Nephron progenitor cell (in vitro differentiated cells): ENCODE data around the gene HOXC9.

Source experiments
- DNase-seq: peaks from one replicate; pipeline ENCODE4 v3.0.0; 2021
- H3K27ac Mint-ChIP-seq: 2 replicates; pipeline ENCODE4 v1.8.0; 2021; ENCODE audit warnings: mild to moderate bottlenecking, moderate library complexity, mixed read lengths
- H3K27me3 Mint-ChIP-seq: 2 replicates; pipeline ENCODE4 v1.8.0; 2021; ENCODE audit warnings: mild to moderate bottlenecking, low read depth, mixed read lengths; ENCODE audit not compliant: poor library complexity
- H3K36me3 Mint-ChIP-seq: 2 replicates; pipeline ENCODE4 v1.8.0; 2021; ENCODE audit warnings: low read depth, mixed read lengths
- H3K4me1 Mint-ChIP-seq: 2 replicates; pipeline ENCODE4 v1.8.0; 2021; ENCODE audit warnings: mixed read lengths
- H3K4me3 Mint-ChIP-seq: 2 replicates; pipeline ENCODE4 v1.8.0; 2021; ENCODE audit warnings: mild to moderate bottlenecking, moderate library complexity, mixed read lengths
- H3K9me3 Mint-ChIP-seq: 2 replicates; pipeline ENCODE4 v1.8.0; 2021; ENCODE audit warnings: mild to moderate bottlenecking, moderate library complexity, mixed read lengths
- TF ChIP-seq, protein P1 (sequence below): fragments of 200-600 bp; sonication (generic); IDR thresholded peaks from 2 replicates; pipeline ENCODE4 v1.5.0; 2021; ENCODE audit warnings: antibody characterized with exemption

HOXC9 gene

DNA sequence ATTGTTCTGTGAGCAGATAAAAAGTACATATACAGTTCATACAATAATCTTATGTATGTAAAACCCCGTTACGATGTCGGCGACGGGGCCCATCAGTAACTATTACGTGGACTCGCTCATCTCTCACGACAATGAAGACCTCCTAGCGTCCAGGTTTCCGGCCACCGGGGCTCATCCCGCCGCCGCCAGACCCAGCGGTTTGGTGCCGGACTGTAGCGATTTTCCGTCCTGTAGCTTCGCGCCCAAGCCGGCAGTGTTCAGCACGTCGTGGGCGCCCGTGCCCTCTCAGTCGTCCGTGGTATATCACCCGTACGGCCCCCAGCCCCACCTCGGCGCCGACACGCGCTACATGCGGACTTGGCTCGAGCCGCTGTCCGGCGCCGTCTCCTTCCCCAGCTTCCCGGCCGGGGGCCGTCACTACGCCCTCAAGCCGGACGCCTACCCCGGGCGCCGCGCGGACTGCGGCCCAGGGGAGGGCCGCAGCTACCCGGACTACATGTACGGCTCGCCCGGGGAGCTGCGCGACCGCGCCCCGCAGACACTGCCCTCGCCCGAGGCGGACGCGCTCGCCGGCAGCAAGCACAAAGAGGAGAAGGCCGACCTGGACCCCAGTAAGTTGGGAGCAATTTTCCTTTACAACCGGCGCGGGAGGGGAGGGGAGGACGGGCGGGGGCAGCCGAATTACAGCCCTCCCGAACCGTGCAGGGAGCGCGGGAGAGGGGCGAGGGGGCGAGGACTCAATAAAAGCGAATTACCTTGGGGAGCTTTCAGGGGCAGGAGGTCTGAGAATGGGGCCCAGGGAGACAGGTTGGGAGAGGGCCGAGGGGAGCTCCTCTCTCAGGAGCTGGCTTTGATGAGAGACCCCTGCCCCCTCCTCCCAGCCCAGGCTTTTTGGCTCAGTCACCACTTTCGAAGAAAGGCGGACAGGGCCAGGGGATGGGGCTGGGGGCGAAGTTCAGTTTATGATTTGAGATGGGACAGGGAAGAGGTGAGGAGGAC lies at the start of gene HOXC9:
HOXC9 (plus strand) TSS at position 46 of the 999 bp plus-strand sequence; CDS start at position 74, 28 bp downstream.
- peaks cover 44% of the 10 kb centered on the region for H3K36me3 Mint-ChIP-seq

DNA sequence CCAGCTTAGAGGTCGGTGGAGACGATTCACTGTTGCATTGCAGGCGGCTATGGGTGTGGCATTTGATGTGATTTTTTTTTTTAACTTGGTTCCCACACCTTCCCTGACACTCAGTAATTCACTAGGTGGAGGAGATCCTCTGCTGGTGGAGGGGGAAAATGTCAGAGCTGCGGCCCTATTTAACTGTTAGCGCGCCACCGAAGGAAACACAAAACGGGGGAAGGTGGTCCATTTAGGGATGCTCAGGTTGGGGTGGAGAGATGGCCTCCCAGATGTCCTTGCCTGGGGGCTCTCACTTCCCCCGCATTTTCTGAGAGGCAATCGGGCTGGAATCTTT lies 49.6 kb upstream of the HOXC9 start:
- peaks cover 5% of the 10 kb centered on the region for H3K4me1 Mint-ChIP-seq
- peaks cover 100% of the 10 kb centered on the region for H3K27me3 Mint-ChIP-seq
- H3K4me3 Mint-ChIP-seq = no peak overlapping the region
- H3K9me3 Mint-ChIP-seq = no peaks in the 10 kb centered on the region
- H3K36me3 Mint-ChIP-seq = no peaks in the 10 kb centered on the region
- TF ChIP-seq, protein P1, sequence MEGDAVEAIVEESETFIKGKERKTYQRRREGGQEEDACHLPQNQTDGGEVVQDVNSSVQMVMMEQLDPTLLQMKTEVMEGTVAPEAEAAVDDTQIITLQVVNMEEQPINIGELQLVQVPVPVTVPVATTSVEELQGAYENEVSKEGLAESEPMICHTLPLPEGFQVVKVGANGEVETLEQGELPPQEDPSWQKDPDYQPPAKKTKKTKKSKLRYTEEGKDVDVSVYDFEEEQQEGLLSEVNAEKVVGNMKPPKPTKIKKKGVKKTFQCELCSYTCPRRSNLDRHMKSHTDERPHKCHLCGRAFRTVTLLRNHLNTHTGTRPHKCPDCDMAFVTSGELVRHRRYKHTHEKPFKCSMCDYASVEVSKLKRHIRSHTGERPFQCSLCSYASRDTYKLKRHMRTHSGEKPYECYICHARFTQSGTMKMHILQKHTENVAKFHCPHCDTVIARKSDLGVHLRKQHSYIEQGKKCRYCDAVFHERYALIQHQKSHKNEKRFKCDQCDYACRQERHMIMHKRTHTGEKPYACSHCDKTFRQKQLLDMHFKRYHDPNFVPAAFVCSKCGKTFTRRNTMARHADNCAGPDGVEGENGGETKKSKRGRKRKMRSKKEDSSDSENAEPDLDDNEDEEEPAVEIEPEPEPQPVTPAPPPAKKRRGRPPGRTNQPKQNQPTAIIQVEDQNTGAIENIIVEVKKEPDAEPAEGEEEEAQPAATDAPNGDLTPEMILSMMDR = no peak
- no peak overlapping the region for H3K27ac Mint-ChIP-seq
- DNase-seq = no peak

More for the DNA sequence above, at the start of gene HOXC9:
- Mint-ChIP-seq H3K27me3 (peaks cover 12% of the 10 kb centered on the region), H3K4me3 (peak within 1 kb of the TSS; percentile 98), H3K27ac (peak within 1 kb of the TSS; percentile 99), H3K4me1 (peaks cover 63% of the 10 kb centered on the region), H3K9me3 (no peaks in the 10 kb centered on the region)
- TF ChIP-seq, protein P1 = no peak
- DNase-seq = peak; percentile 26

DNA sequence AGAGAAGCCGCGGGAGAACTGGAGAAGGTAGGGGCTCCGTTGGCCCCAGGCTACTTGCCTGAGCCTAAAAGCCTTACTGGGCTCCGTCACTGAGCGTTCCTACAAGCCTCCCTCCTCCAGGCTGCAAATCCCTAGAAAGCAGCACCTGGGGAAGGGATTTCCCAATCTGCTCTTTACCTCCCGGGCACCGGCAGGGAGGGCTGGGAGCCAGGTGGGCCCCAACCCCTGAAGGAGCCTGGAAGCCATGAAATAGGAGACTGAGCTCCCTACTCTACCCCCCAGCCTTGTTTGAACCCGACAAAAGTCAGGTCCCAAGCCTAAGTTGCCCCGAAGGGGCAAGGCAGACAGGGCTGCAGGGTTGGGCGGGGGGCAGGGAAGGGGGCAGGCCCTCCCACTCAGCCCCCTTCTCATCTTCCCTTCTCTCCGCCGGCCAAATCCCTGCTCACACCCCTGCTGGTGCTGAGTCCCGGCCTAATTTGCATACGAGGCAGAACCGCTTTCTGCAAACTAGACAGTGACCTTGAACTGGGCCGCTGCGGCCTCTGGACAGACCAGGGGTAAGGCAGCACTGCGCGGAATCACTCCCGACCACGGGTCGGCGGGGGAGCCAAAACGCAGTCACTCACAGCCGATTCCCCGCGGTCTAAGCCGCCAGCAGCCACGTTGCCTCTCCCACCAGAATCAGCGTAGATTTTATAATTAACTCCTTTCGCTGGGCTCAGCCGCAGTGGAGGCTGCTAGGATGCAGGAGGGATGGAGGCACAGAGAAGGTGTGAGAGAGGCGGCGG lies 49.0 kb upstream of the HOXC9 start:
- Mint-ChIP-seq H3K27ac (no peak overlapping the region), H3K27me3 (peaks cover 100% of the 10 kb centered on the region), H3K4me1 (peaks cover 9% of the 10 kb centered on the region), H3K36me3 (no peaks in the 10 kb centered on the region), H3K4me3 (no peak overlapping the region), H3K9me3 (no peaks in the 10 kb centered on the region)
- TF ChIP-seq, protein P1 = no peak
- no peak for DNase-seq

DNA sequence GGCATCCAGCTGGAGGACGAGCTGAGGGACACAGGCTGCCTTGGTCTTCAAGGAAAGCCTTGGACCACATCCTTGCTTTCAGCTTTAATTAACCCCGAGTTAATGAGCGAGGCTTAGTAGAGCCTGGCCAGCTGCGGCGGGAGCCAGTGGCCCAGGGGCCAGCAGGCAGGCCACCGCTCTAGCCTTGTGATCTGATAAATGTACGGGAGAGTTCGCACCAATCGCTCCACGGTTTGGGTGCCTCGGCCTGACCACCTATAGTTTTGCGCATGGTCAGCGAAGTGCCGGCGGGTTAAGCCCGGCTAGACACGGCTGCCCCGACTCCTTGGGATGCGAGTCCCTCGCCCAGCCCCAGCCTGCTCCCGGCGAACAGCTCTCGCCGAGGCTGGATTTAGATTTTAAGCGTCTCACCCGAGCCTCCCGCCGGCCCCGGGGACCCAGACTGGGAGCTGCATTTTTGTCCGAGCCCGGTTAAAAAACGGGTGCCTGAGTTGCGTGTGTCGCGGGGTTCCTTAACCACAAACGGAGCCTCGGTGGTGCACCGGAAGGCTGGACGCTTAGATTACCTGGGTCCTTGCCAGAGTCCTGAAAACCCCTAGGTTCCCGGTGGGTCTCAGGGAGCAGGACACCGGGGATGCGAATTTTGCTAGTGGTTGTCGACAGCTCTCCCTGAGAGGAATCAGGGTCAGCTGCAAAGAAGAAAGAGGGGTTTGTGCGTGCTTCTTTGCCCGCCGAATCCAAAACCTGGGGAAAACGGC lies 48.2 kb upstream of the HOXC9 start:
- Mint-ChIP-seq H3K4me3 (no peak overlapping the region), H3K9me3 (no peaks in the 10 kb centered on the region), H3K36me3 (no peaks in the 10 kb centered on the region), H3K4me1 (peaks cover 12% of the 10 kb centered on the region), H3K27ac (no peak overlapping the region), H3K27me3 (peaks cover 100% of the 10 kb centered on the region)
- TF ChIP-seq, protein P1 = no peak
- DNase-seq = no peak

DNA sequence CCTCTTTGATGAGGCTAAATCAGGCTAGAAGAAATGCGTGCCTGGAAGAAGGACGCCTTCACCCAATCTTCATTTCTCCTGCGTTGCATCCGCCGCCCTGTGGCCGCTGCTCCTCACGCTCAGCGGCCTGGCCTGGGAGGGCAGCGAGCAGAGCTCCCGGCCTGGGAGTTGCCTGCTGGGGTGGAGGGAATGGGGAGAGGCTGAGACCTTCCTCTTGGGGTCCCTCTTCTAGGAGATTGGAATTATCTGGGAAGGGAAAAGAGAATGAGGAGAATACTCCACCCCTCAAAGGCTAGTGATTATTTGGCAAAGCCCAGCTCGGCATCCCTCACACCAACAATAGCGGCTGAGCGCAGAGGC lies 47.6 kb upstream of the HOXC9 start:
- Mint-ChIP-seq H3K36me3 (no peaks in the 10 kb centered on the region), H3K4me3 (no peak overlapping the region), H3K4me1 (peaks cover 12% of the 10 kb centered on the region), H3K9me3 (no peaks in the 10 kb centered on the region), H3K27me3 (peaks cover 100% of the 10 kb centered on the region), H3K27ac (no peak overlapping the region)
- DNase-seq = no peak
- TF ChIP-seq, protein P1 = no peak
